SK-N-SH treated with all-trans-retinoic acid at 6 μM for 48 hours (cell line): ENCODE data around the gene CSNK1D.

Experiments used
- ARNTL ChIP-seq: fragments of 450-650 bp; formaldehyde crosslinking; IDR thresholded peaks from 2 replicates; pipeline ENCODE4 v1.5.0; 2020; ENCODE audit warnings: low read depth, mild to moderate bottlenecking, moderate library complexity, borderline replicate concordance
- BACH2 ChIP-seq: fragments of 250-450 bp; sonication (Bioruptor Pico); IDR thresholded peaks from 2 replicates; pipeline ENCODE4 v1.9.0; 2021; ENCODE audit warnings: mild to moderate bottlenecking, borderline replicate concordance
- ESRRG ChIP-seq: fragments of 250-450 bp; sonication (Bioruptor Pico); IDR thresholded peaks from 2 replicates; pipeline ENCODE4 v1.6.1; 2021; ENCODE audit warnings: mild to moderate bottlenecking
- PATZ1 ChIP-seq: fragments of 250-450 bp; sonication (Bioruptor Pico); IDR thresholded peaks from 2 replicates; pipeline ENCODE4 v1.8.0; 2020; ENCODE audit warnings: mild to moderate bottlenecking, moderate library complexity, borderline replicate concordance
- RARB ChIP-seq: fragments of 250-450 bp; sonication (Bioruptor Pico); IDR thresholded peaks from 2 replicates; pipeline ENCODE4 v1.8.0; 2021; ENCODE audit warnings: mild to moderate bottlenecking, moderate library complexity
- SNAI2 ChIP-seq: fragments of 250-450 bp; sonication (Bioruptor Pico); IDR thresholded peaks from 2 replicates; pipeline ENCODE4 v1.5.0; 2020; ENCODE audit warnings: mild to moderate bottlenecking, moderate library complexity
- TCF4 ChIP-seq: fragments of 250-450 bp; sonication (Bioruptor Pico); IDR thresholded peaks from 2 replicates; pipeline ENCODE4 v1.8.0; 2021; ENCODE audit warnings: mild to moderate bottlenecking, moderate library complexity, borderline replicate concordance
- TSHZ2 ChIP-seq: fragments of 250-450 bp; sonication (Bioruptor Pico); IDR thresholded peaks from 2 replicates; pipeline ENCODE4 v1.5.0; 2020; ENCODE audit warnings: mild to moderate bottlenecking, moderate library complexity
- ZFP30 ChIP-seq: fragments of 450-650 bp; formaldehyde crosslinking; IDR thresholded peaks from 2 replicates; pipeline ENCODE4 v1.5.0; 2022; ENCODE audit warnings: mild to moderate bottlenecking, moderate library complexity

- no peak for TF ChIP-seq TCF4
- no peak for TF ChIP-seq TSHZ2 (CRISPR knock-in tag)
- TF ChIP-seq PATZ1 (CRISPR knock-in tag), result no peak
- TF ChIP-seq ESRRG (CRISPR knock-in tag), result no peak
- TF ChIP-seq RARB (CRISPR knock-in tag), result no peak
- TF ChIP-seq ARNTL (CRISPR knock-in tag), result no peak
- no peak for TF ChIP-seq BACH2 (CRISPR knock-in tag)
- no peak for TF ChIP-seq SNAI2
- TF ChIP-seq ZFP30 (CRISPR knock-in tag), result no peak
These were observed 48.0 kb downstream of the CSNK1D start for GRCh38 chr17:82225368-82226029.
